KOPT-K1 (cell line): ENCODE data around the gene SLC39A10.
"Not testable (repeated sequence)": the region's sequence is repeated elsewhere in the genome, so short reads cannot be mapped to it uniquely, and the experiment has no call there.

ENCODE experiments used
- H3K27ac ChIP-seq: fragments of 200-600 bp; sonication (generic); 2 replicates; pipeline ENCODE4 v1.5.1; 2016; ENCODE audit warnings: antibody characterized with exemption, mild to moderate bottlenecking, low read depth, low read length; ENCODE audit not compliant: poor library complexity, severe bottlenecking
- H3K36me3 ChIP-seq: fragments of 200-600 bp; sonication (generic); 2 replicates; pipeline ENCODE4 v1.5.1; 2017; ENCODE audit warnings: antibody characterized with exemption, mild to moderate bottlenecking, low read length, moderate library complexity; ENCODE audit not compliant: insufficient read depth
- H3K9me3 ChIP-seq: fragments of 200-600 bp; sonication (generic); 2 replicates; pipeline ENCODE4 v1.5.1; 2017; ENCODE audit warnings: antibody characterized with exemption, low read length, mild to moderate bottlenecking; ENCODE audit not compliant: insufficient read depth, poor library complexity, severe bottlenecking

SLC39A10 gene

GRCh38 chr2:195656161-195656858 is 716 bp upstream of the SLC39A10 start:
- H3K27ac ChIP-seq, result peak overlapping the region; percentile 99

DNA sequence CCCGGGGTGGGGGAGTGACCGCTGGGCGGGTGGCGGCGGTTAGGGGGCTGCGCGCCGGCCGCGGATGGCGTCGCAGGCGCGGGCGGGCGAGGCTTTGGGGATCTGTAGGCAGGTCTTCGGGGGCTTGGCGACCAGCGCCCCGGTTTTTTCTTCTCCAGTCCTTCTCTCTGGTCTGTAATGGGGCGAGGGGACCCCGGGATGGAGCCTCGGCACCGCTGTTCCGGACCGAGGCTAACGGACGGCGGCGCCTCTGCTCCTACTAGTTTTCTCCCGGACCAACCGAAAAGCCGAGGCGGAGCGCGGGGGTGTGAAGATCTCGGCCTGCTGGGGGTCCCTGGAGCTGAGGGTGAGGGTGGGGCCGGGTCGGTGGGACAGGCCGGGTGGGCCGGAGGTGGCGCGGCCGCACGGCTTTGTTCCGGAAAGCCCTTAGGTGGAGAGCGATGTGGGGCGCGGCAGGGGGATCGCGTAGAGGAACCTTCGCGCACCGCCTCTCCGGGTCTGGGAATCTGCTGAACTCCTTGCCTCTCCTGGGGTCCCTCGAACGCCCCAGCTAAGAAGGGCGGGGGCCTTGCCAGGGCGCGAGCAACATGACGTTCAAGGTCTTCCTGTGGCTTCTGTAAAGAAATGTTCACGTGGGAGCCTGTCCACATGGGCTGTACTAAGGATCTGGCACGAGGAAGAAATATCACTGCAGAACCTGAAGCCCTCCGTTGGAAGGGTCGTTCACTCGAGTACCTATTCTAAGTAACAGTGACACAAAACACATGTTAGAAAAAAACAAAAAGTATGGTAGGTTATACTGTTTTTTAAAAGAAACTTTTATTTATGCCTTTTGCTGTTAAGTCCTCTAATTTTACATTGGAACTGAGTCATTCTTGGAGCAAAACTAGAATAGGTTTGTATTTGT is 861 bp downstream of the SLC39A10 start:
- Histone ChIP-seq H3K36me3 (peaks cover 9% of the 10 kb centered on the region), H3K27ac (peak overlapping the region; percentile 99), H3K9me3 (no peaks in the 10 kb centered on the region)

More at GRCh38 chr2:195656161-195656858, 716 bp upstream of the SLC39A10 start:
- no peaks in the 10 kb centered on the region for H3K9me3 ChIP-seq
- H3K36me3 ChIP-seq, result peaks cover 6% of the 10 kb centered on the region; the same call in 1 of the 2 replicates

GRCh38 chr2:195658541-195658890 is 1.5 kb downstream of the SLC39A10 start:
- H3K9me3 ChIP-seq, result no peaks in the 10 kb centered on the region
- peaks cover 11% of the 10 kb centered on the region for H3K36me3 ChIP-seq
- H3K27ac ChIP-seq, result peak overlapping the region; percentile 99

DNA sequence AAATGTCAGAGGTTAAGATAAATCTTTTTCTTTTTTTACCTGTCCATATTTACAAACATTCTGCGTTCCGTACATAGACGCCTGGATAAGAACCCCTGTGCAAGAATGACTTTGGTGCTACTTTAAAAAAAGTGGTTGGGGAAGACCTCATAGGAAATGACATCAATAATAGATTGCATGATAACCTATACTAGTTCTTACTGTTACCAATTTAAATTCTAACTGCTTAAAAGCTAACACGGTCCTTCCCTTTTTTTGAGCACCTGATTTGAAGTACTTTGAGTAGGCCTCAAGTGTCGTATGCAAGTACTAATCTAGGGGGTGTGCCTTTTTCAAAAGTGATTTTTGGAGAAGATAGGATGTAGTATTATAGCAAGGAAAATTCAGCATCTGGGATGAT is 2.1 kb downstream of the SLC39A10 start:
- Histone ChIP-seq H3K9me3 (no peaks in the 10 kb centered on the region), H3K36me3 (peaks cover 11% of the 10 kb centered on the region), H3K27ac (peak overlapping the region; percentile 99)

DNA sequence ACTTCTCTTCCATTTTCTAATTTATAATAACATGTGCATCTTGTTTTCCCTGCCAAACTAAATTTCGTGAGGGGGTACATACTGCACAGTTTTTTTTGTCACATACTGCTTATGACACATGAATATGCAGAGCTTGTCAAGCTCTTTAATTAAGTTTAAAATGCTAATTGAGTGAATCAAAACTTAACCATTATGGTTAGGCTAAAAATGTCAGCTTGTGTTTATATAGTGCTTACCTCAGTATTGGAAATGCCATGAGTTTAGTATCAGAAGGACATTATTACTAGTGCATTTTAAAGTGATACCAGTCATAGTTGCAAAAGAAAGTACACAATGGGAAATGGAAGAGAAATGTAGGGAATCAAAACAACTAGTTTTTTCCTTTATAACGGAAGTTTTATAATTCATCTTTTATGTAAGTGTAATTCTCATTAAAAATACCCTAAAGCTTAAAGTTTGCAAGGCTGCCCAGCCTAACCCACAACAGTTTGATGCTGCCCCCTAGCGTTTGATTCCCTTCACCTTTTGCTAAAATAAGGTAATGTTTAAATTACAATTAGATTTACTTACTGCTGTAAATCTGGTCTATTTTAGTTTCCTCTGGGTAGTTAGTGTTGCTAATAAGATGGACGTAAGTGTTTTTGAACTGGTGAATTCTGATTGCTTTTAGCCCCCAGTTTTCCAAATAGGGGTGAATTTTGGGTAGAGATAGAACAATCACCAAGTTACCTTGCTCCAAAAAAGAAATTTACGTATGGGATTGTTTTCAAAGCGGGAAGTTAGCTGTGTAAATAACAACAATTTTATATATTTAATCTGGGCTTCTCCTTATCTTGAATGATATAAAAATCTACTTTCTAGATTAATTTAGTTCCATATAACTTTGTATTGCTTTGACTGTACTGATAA is 3.2 kb downstream of the SLC39A10 start:
- peak overlapping the region; percentile 99 for H3K27ac ChIP-seq
- H3K36me3 ChIP-seq, result peaks cover 11% of the 10 kb centered on the region
- H3K9me3 ChIP-seq, result no peaks in the 10 kb centered on the region

- peaks cover 11% of the 10 kb centered on the region for H3K36me3 ChIP-seq
- no peak overlapping the region for H3K27ac ChIP-seq
- H3K9me3 ChIP-seq, result no peaks in the 10 kb centered on the region
Observed at GRCh38 chr2:195662138-195662537, 5.1 kb downstream of the SLC39A10 start.

- H3K36me3 ChIP-seq, result peaks cover 11% of the 10 kb centered on the region
- no peak overlapping the region for H3K27ac ChIP-seq
- H3K9me3 ChIP-seq, result no peaks in the 10 kb centered on the region
Observed at GRCh38 chr2:195663007-195663406, 6.0 kb downstream of the SLC39A10 start.

DNA sequence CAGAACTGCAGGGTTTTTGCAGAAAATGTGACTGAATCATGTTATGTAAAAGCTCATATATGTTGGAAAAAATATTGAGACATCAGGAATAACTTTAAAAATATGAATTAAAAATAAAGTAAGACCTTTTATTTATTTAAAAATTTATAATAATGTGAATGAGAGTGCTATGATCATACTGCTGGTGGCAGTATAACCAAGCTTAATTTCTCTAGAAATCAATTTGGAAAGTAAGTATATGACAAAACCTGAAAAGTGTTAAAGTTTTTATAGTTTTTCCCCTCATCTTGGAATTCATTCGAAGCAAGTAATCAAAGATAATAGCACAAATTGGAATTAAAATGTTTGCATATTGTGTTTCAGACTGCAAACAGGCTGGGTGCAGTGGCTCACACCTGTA is 7.5 kb downstream of the SLC39A10 start:
- peaks cover 5% of the 10 kb centered on the region; the same call in 1 of the 2 replicates for H3K36me3 ChIP-seq

GRCh38 chr2:195665153-195665552 is 8.1 kb downstream of the SLC39A10 start:
- not testable (repeated sequence) for H3K9me3 ChIP-seq, H3K27ac ChIP-seq, H3K36me3 ChIP-seq

More for the DNA sequence above, 7.5 kb downstream of the SLC39A10 start:
- Histone ChIP-seq H3K9me3 (no peaks in the 10 kb centered on the region), H3K27ac (no peak overlapping the region)

- H3K27ac ChIP-seq, result no peak overlapping the region
- H3K9me3 ChIP-seq, result no peaks in the 10 kb centered on the region
- peaks cover 5% of the 10 kb centered on the region; the same call in 1 of the 2 replicates for H3K36me3 ChIP-seq
Observed at GRCh38 chr2:195666113-195666712, 9.2 kb downstream of the SLC39A10 start.

GRCh38 chr2:195667974-195668373 is 10.9 kb downstream of the SLC39A10 start:
- no peaks in the 10 kb centered on the region for H3K9me3 ChIP-seq

GRCh38 chr2:195670191-195670590 is 13.2 kb downstream of the SLC39A10 start:
- Histone ChIP-seq H3K36me3 (no peaks in the 10 kb centered on the region), H3K9me3 (no peaks in the 10 kb centered on the region), H3K27ac (no peak overlapping the region)

More at GRCh38 chr2:195667974-195668373, 10.9 kb downstream of the SLC39A10 start:
- peaks cover 1% of the 10 kb centered on the region; the same call in 1 of the 2 replicates for H3K36me3 ChIP-seq
- no peak overlapping the region for H3K27ac ChIP-seq

DNA sequence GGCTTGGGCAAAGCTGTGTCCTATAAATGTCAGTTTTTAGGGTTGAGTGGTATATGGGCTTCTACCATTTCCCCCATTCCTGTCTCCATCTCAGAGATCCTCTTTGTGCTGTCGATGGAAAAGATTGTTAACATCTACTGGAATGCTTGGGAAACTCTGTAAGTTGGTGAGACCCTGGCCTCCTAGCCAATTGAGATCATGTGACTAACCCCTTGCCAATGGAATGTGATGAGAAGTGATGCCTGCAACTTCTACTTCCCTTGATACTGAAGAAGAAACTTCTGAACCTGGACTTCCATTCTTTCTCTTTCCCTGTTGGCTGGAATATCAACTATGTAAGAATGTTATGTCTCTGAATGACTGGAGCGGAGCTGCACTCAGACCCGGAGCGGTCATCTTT is 14.5 kb downstream of the SLC39A10 start:
- Histone ChIP-seq H3K27ac (no peak overlapping the region), H3K36me3 (no peaks in the 10 kb centered on the region), H3K9me3 (no peaks in the 10 kb centered on the region)

GRCh38 chr2:195672674-195673073 is 15.6 kb downstream of the SLC39A10 start:
- no peaks in the 10 kb centered on the region for H3K36me3 ChIP-seq
- H3K27ac ChIP-seq, result no peak overlapping the region
- no peaks in the 10 kb centered on the region for H3K9me3 ChIP-seq
